ENCODE results near the gene SUMO3.

Gene SUMO3

GRCh38 chr21:44800103-44800502 lies 17.8 kb downstream of the SUMO3 start:
- Histone ChIP-seq H3K4me1 (ENCODE audit: control insufficient read depth, low read length) (peaks cover 31% of the 10 kb centered on the region), H3K4me3 (ENCODE audit: low read length) (peak overlapping the region; percentile 97), H3K79me2 (ENCODE audit: control insufficient read depth, low read length) (peaks cover 83% of the 10 kb centered on the region), H3K36me3 (ENCODE audit: control insufficient read depth, low read length) (peaks cover 78% of the 10 kb centered on the region), H3K27me3 (ENCODE audit: control insufficient read depth, low read length) (no peaks in the 10 kb centered on the region), H3F3A (ENCODE audit: control insufficient read depth, insufficient read depth) (peaks cover 5% of the 10 kb centered on the region; the same call in 1 of the 2 replicates), H3K9me3 (ENCODE audit: control insufficient read depth, insufficient read depth, low read length) (no peaks in the 10 kb centered on the region), H3K4me2 (ENCODE audit: low read length) (peak overlapping the region; percentile 55), H3K27ac (ENCODE audit: low read depth, low read length) (no peak overlapping the region), H3K9me2 (replicated peaks; ENCODE audit: control insufficient read depth, low read length) (no peaks in the 10 kb centered on the region), H4K20me1 (ENCODE audit: control insufficient read depth, insufficient read depth, low read depth, low read length) (peaks cover 31% of the 10 kb centered on the region)
- no peak for TF ChIP-seq EZH2phosphoT487 (IDR thresholded peaks at IDR 0.05; ENCODE audit: borderline replicate concordance, low read length)
- peak; percentile 27 for TF ChIP-seq CTCF (IDR thresholded peaks at IDR 0.05; ENCODE audit: low read depth, low read length, poor library complexity, severe bottlenecking)

- Histone ChIP-seq H3K36me3 (ENCODE audit: control insufficient read depth, low read length) (peaks cover 73% of the 10 kb centered on the region), H4K20me1 (ENCODE audit: control insufficient read depth, insufficient read depth, low read depth, low read length) (peaks cover 31% of the 10 kb centered on the region), H3K4me3 (ENCODE audit: low read length) (peak overlapping the region; percentile 97), H3K79me2 (ENCODE audit: control insufficient read depth, low read length) (peaks cover 88% of the 10 kb centered on the region), H3K9me2 (replicated peaks; ENCODE audit: control insufficient read depth, low read length) (no peaks in the 10 kb centered on the region), H3K9me3 (ENCODE audit: control insufficient read depth, insufficient read depth, low read length) (no peaks in the 10 kb centered on the region), H3K4me1 (ENCODE audit: control insufficient read depth, low read length) (peaks cover 31% of the 10 kb centered on the region), H3K27me3 (ENCODE audit: control insufficient read depth, low read length) (no peaks in the 10 kb centered on the region), H3F3A (ENCODE audit: control insufficient read depth, insufficient read depth) (peaks cover 5% of the 10 kb centered on the region; the same call in 1 of the 2 replicates), H3K4me2 (ENCODE audit: low read length) (peak overlapping the region; percentile 55), H3K27ac (ENCODE audit: low read depth, low read length) (no peak overlapping the region)
- TF ChIP-seq EZH2phosphoT487 (IDR thresholded peaks at IDR 0.05; ENCODE audit: borderline replicate concordance, low read length) (no peak), CTCF (IDR thresholded peaks at IDR 0.05; ENCODE audit: low read depth, low read length, poor library complexity, severe bottlenecking) (no peak)
These were observed 18.2 kb downstream of the SUMO3 start for GRCh38 chr21:44799646-44800045.

- no peaks in the 10 kb centered on the region for H3K27me3 ChIP-seq (ENCODE audit: control insufficient read depth, low read length)
- no peak for TF ChIP-seq EZH2phosphoT487 (IDR thresholded peaks at IDR 0.05; ENCODE audit: borderline replicate concordance, low read length)
- no peak for TF ChIP-seq CTCF (IDR thresholded peaks at IDR 0.05; ENCODE audit: low read depth, low read length, poor library complexity, severe bottlenecking)
- H3K4me2 ChIP-seq (ENCODE audit: low read length): no peak overlapping the region
- no peak overlapping the region for H3K27ac ChIP-seq (ENCODE audit: low read depth, low read length)
- peaks cover 10% of the 10 kb centered on the region; the same call in 1 of the 2 replicates for H3F3A ChIP-seq (ENCODE audit: control insufficient read depth, insufficient read depth)
- no peaks in the 10 kb centered on the region for H3K9me3 ChIP-seq (ENCODE audit: control insufficient read depth, insufficient read depth, low read length)
- H3K4me1 ChIP-seq (ENCODE audit: control insufficient read depth, low read length): peaks cover 39% of the 10 kb centered on the region
- H3K9me2 ChIP-seq (replicated peaks; ENCODE audit: control insufficient read depth, low read length): no peaks in the 10 kb centered on the region
- H4K20me1 ChIP-seq (ENCODE audit: control insufficient read depth, insufficient read depth, low read depth, low read length): peaks cover 35% of the 10 kb centered on the region
- H3K36me3 ChIP-seq (ENCODE audit: control insufficient read depth, low read length): peaks cover 67% of the 10 kb centered on the region
- peaks cover 100% of the 10 kb centered on the region for H3K79me2 ChIP-seq (ENCODE audit: control insufficient read depth, low read length)
- no peak overlapping the region for H3K4me3 ChIP-seq (ENCODE audit: low read length)
These were observed 20.1 kb downstream of the SUMO3 start for GRCh38 chr21:44797775-44798174.

Measured in DOHH2 (cell line).